HUDEP-2 (cell line): ENCODE results near the gene STARD8.
"Not testable (repeated sequence)": the region's sequence is repeated elsewhere in the genome, so short reads cannot be mapped to it uniquely, and the experiment has no call there.

Experiments
- DNase-seq, 76 experiments: peaks; one replicate each; lab custom pipeline; 2025; ENCODE audit not compliant: unreplicated experiment in 76 of 76; lab: John Stamatoyannopoulos, UW

Gene STARD8

DNA sequence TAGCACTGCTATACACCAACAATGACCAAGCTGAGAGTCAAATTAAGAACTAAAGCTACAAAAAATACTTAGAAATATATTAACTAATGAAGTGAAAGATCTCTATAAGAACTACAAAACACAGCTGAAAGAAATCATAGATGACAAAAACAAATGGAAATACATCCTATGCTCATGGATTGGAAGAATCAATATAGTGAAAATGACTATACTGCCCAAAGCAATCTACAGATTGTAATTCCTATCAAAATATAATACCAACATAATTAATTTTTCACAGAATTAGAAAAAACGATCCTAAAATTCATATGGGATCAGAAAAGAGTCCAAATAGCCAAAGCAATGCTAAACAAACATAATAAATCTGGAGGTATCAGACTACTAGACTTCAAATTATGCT is 87.8 kb downstream of the STARD8 start:
- no peak for DNase-seq

DNA sequence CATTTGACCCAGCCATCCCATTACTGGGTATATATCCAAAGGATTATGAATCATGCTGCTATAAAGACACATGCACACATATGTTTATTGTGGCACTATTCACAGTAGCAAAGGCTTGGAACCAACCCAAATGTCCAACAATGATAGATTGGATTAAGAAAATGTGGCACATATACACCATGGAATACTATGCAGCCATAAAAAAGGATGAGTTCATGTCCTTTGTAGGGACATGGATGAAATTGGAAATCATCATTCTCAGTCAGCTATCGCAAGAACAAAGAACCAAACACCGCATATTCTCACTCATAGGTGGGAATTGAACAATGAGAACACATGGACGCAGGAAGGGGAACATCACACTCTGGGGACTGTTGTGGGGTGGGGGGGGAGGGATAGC is 94.4 kb downstream of the STARD8 start:
- DNase-seq: not testable (repeated sequence)

DNA sequence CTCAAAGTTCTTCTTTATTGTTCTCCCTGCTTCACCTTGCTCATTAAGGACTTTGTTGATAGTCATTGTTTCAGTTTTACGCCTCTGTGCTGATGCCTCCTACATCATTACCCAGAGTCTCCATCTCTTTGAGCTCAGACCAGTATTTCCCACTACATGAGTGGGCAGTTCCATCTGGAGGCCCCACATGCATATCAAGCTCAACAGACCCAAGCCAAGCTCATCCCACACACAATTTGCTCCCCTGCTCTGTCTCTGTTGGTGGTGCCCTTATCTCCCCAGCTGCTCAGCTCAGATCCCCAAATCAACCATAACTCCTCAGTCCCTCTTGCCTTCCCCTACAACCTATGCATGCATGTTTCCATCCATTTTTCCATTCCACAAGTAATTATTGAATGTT is 96.3 kb downstream of the STARD8 start:
- DNase-seq: no peak

DNA sequence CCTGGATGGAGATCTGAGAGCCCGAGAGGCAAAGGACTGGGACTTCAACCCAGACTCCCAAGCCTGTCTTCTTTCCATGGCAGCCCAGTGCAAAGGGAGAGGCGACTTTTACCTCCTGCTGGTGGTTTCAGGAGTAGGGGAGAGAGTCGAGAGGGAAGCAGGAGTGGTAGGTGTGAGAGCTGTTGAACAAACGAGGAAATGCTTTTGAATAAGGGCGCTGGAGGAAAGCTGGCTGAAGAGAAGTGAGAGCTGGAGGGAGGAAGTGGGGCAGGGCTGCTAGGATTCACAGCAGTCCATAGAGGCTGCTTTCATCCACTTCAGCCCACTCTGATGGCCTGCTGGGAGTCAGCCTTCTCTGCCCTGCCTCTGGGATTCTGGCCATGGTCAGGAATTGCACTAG is 99.5 kb downstream of the STARD8 start:
- DNase-seq: no peak

DNA sequence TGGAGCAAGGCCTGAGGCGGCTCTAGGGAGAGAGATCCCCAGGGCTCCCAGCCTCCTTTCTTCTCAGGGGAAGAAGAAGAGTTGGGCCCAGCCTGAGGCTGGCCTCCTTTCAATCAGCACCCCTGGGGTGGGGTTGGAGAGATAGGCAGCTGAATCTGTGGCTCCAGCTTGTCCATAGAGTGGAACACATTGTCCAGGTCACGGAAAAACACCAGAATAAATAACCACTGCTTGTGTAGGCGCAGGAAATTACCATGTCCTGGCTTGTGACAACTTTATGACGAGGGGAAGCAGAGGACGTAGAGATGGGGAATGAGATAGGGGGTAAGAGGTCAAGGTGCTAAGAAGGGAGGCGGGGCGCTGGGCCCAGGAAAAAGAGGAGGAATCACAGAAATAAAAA is 100.6 kb downstream of the STARD8 start:
- no peak for DNase-seq

DNA sequence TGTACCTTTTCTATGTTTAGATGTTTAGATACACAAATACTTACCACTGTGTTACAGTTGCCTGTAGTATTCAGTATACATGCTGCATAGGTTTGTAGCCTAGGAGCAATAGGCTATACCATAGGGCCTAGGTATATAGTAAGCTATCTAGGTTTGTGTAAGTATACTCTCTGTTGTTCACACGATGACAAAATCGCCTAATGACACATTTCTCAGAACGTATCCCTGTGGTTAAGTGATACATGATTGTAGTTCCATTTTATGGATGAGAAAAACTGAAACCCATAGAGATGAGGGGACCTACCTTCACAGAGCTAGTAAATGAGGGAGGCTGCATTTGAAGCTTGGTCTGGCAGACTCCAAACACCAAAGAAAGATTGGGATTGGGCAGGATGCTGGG is 102.0 kb downstream of the STARD8 start:
- DNase-seq: no peak

DNA sequence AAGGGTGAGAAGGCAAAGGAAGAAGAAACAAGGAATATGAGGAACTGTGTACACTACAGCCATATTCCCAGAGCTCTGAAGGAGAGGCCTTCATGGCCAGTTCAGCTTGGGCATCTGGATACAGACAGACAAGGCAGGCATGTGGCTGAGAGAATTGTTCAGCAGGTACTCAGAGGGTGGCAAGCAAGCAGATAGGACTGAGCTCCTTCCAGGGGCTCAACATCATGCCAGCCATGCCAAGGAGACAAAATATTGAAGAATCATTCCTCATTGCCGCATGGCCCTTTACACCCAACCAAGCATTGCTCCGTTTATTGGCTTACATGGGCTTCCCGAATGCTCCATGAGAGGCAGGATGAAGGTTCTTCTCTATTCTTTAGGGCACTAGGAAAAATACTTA is 102.8 kb downstream of the STARD8 start:
- DNase-seq: no peak

DNA sequence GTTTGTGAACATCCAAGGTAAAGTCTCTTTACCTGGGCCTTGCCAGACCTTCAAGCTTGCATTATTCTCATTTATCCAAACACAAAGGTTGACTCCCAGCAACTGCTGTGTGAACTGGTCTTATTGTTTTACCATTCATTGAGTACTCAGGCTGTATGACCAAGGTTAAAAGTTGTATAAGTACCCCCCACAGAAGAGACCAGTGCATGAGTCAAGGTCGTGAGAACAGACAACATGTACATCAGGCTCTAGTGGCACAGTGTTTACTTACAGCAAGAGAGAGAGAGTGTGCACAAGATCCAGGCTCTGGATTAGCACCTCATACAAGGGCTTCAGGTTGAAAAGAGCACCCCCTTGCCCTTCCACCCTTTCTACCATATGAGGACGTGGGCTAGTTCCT is 103.9 kb downstream of the STARD8 start:
- DNase-seq: no peak

DNA sequence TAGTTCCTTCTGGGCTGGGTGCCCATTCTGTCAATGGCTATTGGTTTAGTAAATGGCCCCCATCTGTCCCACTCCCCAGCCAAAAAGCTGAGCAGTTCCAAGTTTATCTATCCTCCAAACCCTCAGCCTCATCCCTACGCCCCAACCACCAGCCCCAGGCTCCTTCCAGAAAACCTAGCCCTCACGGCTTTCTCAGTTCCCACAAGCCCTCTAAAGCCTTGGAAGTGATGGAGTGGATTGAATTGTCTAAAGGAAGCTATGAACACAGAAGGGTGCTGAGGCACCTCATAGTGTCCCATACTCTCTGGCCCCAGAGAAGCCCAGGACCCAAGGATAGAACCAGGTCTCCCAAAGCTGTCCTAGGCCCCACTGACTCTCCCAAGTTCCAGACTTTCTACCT is 105.8 kb downstream of the STARD8 start:
- no peak for DNase-seq

DNA sequence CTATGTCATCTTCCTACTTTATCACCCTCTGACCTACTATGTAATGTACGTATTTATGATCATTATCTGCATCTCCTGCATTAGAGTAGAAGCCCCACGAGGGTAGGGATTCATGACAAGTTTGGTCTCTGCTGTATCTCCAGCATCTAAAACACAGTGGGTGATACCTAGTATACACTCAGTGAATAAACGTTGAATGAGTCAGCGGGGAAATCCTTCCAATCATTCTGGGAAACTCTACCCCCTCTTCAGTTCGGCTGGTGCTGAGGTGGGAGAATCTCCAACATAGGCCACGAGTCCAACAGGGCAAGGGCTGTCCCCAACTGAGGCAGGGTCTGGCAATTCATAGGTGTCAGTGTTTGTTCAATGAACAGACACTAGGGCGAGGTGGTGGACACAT is 106.9 kb downstream of the STARD8 start:
- no peak for DNase-seq

DNA sequence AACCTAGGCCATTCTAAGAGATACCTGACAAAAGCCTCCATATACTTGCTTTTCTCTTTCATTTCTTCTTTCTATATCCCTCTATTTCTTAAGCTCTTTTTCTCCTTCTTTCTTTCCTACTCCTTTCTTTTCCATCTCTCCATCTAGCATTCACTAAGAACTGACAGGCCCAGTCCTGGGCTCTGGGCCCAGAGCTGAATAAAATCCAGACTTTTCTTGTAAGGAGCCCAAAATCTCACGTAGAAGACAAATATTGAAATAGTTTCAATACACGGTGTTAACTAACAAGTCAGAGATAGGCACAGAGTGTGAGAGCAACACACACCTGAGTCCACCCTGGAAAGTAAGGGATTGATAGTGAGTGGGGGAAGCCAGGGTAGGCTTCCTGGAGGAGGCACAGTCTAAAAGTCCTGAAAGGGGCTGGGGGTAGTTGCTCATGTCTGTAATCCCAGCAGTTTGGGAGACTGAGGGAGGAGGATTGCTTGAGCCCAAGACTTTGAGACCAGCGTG is 108.2 kb downstream of the STARD8 start:
- DNase-seq: no peak

DNA sequence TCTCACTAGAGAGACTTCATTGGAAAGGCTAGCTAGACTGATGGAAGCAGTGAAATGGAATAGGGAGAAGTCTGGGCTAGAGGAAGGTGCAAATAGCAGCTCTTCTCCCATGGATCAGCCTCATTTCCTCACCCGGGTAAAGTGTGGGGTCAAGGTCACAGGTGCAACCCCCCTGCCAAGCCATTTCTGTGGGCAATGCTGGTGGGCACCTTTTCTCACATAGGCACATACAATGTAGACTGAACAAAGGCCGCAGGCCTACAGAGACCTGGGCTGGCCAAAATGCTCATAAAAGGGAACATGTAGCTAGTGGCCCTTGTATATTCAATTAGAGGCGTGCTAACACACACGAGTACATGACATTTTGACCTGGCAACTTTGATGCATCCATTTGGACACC is 109.9 kb downstream of the STARD8 start:
- DNase-seq: no peak

DNA sequence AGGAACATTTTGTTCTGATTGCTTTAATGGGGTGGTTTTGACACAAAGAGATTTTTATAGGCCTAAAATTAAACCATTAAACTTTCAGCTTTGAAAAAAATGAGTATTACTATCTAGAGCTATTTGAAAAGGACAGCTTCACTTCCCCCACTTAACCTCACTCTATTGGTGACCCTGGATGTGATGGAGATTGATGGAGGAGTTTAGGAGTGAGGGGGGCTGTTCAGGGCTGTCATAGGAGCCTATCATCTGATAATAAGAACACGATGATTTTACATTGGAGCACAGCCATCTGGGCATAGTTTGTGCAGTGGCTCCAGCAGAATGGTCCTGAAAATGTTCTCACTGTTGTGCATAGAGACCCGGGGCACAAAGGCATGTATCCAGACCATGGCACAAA is 110.3 kb downstream of the STARD8 start:
- no peak for DNase-seq

DNA sequence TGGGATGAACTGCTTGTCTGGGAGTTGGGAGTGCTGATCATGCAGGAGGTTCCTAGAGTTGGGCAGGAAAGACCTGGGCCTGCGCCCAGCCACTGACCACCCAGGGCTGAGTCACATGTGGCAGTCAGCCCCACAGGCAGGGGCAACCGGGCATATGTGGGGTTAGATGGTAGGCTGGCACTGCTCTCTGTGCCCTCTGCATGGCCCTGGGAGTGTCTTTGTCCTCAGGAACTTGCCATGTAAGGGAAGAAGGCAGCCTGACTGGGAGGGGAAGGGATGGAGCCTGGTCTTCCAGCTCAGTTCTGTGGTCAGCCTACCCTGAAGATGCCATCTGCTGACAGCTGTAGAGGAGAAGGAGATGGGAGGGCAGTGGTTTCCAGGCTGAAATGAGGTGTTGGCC is 111.2 kb downstream of the STARD8 start:
- DNase-seq: no peak

DNA sequence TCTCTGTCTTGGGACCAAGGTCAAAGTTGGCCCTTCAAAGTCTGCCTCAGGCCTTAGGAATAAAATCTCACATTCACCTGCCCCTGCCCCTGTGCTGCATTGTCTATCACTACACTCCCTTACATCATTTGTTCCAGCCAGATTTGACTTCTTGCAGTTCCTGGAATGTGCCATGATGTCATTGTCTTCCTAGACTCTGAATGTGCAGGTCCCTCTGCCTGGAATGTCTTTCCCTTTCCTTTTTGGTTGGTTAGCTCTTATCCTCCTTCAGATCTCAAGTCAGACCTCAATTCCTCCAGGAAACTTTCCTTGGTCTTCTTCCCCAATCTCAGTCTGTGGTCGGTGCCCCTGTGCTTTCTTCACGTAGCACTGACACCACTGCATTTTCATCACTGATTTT is 113.6 kb downstream of the STARD8 start:
- no peak for DNase-seq

DNA sequence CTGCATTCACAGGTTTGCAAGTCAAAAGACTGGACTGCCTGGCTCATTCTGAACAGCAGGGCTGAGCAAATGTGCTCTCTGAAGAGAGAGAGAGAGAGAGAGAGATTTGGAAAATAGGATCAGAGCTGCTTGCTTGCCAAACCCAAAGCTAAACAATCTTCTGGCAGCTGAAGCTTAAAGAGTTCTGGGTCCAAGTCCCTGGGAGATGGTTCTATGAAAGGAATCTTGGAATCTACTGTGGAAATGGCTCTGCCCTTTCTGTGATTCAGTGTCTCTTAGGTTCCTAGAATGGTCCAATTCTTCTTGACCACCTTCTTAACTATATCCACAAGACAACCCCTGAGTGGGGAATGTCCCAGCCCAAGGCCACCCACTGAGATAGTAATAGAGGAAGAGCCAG is 115.3 kb downstream of the STARD8 start:
- DNase-seq: no peak

DNA sequence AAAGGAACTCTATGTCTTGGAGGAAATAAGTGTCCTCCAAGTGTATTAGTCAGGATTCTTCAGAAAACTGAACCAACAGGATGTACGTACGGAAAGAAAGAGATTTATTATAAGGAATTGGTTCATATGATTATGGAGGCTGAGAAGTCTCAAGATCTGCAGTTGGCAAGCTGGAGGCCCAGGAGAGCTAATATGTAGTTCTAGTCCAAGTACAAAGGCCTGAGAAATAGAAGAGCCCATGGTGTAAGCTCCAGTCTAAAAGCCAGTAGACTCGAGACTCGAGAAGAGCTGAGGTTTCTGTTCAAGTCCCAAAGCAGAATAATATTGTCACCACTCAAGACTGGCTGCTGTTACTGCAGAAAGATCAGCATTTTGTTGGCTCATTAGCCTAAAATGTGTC is 116.0 kb downstream of the STARD8 start:
- DNase-seq: no peak
